HepG2 (cell line): ENCODE results near the gene HES3. TPM values are rescaled to one million over a fixed set of nuclear protein-coding genes. Genes with fewer than 3 reads are reported as not detected.

Source experiments
- AHR ChIP-seq: IDR thresholded peaks from 2 replicates; pipeline ENCODE4 v1.6.1; 2018; ENCODE audit warnings: missing genetic modification reagents, missing compliant biosample characterization
- ARHGAP35 ChIP-seq: sonication (generic); formaldehyde crosslinking; IDR thresholded peaks from 2 replicates; pipeline ENCODE4 v1.9.0; 2022; ENCODE audit warnings: mild to moderate bottlenecking, inconsistent platforms, moderate library complexity, missing genetic modification reagents, borderline replicate concordance
- ATF7-NPFF ChIP-seq: sonication (generic); formaldehyde crosslinking; IDR thresholded peaks from 2 replicates; pipeline ENCODE4 v1.8.1; 2023; ENCODE audit warnings: mild to moderate bottlenecking, low read depth, missing genetic modification reagents, moderate library complexity
- CBX5 ChIP-seq: sonication (generic); formaldehyde crosslinking; IDR thresholded peaks from 2 replicates; pipeline ENCODE4 v1.4.0; 2020; ENCODE audit warnings: missing genetic modification reagents, borderline replicate concordance
- ELF4 ChIP-seq: sonication (generic); formaldehyde crosslinking; IDR thresholded peaks from 2 replicates; pipeline ENCODE4 v1.5.0; 2020; ENCODE audit warnings: missing genetic modification reagents, mild to moderate bottlenecking, moderate library complexity, borderline replicate concordance
- HNRNPK ChIP-seq: fragments of 200-400 bp; formaldehyde crosslinking; IDR thresholded peaks from 2 replicates; pipeline ENCODE4 v1.6.1; 2018; ENCODE audit warnings: low read length, low read depth, moderate library complexity, mild to moderate bottlenecking; ENCODE audit not compliant: poor library complexity, severe bottlenecking
- IRX3 ChIP-seq: sonication (generic); formaldehyde crosslinking; IDR thresholded peaks from 2 replicates; pipeline ENCODE4 v1.8.1; 2023; ENCODE audit warnings: mild to moderate bottlenecking, low read depth, missing genetic modification reagents, borderline replicate concordance
- MAFK ChIP-seq, 2 experiments: IDR thresholded peaks in 1 of 2; conservative IDR thresholded peaks in 1 of 2; 2 replicates each; pipeline ENCODE4 v1.6.1; 2011; ENCODE audit warnings: improper control_type of control experiment in 2 of 2, low read length in 2 of 2
- MTF2 ChIP-seq: sonication (generic); formaldehyde crosslinking; IDR thresholded peaks from 2 replicates; pipeline ENCODE4 v1.5.0; 2020; ENCODE audit warnings: missing genetic modification reagents, borderline replicate concordance
- MYNN ChIP-seq: sonication (generic); formaldehyde crosslinking; IDR thresholded peaks from 2 replicates; pipeline ENCODE4 v1.4.0; 2020; ENCODE audit warnings: mild to moderate bottlenecking, low read depth, missing genetic modification reagents
- NCOR1 ChIP-seq: fragments of 200-600 bp; sonication (generic); IDR thresholded peaks from 2 replicates; pipeline ENCODE4 v1.7.0; 2017; ENCODE audit warnings: antibody characterized with exemption, low read length, borderline replicate concordance
- POLR2AphosphoS2 ChIP-seq: IDR thresholded peaks from 2 replicates; pipeline ENCODE4 v1.6.1; 2011; ENCODE audit warnings: low read depth, low read length, improper control_type of control experiment
- POLR2G ChIP-seq: fragments of 200-400 bp; formaldehyde crosslinking; IDR thresholded peaks from 2 replicates; pipeline ENCODE4 v1.6.1; 2018; ENCODE audit warnings: mild to moderate bottlenecking, low read depth, low read length, moderate library complexity
- RCOR2 ChIP-seq: IDR thresholded peaks from 2 replicates; pipeline ENCODE4 v1.6.1; 2016; ENCODE audit warnings: missing biosample characterization, missing genetic modification reagents
- RFXAP ChIP-seq: sonication (generic); formaldehyde crosslinking; IDR thresholded peaks from 2 replicates; pipeline ENCODE4 v1.4.0; 2020; ENCODE audit warnings: missing genetic modification reagents, borderline replicate concordance
- RXRA ChIP-seq: sonication (generic); formaldehyde crosslinking; IDR thresholded peaks from 2 replicates; pipeline ENCODE4 v1.5.1; 2020; ENCODE audit warnings: missing genetic modification reagents
- STAT5B ChIP-seq: sonication (generic); formaldehyde crosslinking; IDR thresholded peaks from 2 replicates; pipeline ENCODE4 v1.4.0; 2020; ENCODE audit warnings: missing genetic modification reagents
- TCF7L2 ChIP-seq: IDR thresholded peaks from 2 replicates; pipeline ENCODE4 v1.6.1; 2011; ENCODE audit warnings: mild to moderate bottlenecking, low read depth, low read length, moderate library complexity
- THYN1 ChIP-seq: sonication (generic); formaldehyde crosslinking; IDR thresholded peaks from 2 replicates; pipeline ENCODE4 v1.8.1; 2023; ENCODE audit warnings: low read depth, mild to moderate bottlenecking, moderate library complexity, missing genetic modification reagents, borderline replicate concordance
- ZMYM2 ChIP-seq: sonication (generic); formaldehyde crosslinking; IDR thresholded peaks from 2 replicates; pipeline ENCODE4 v1.8.0; 2022; ENCODE audit warnings: mild to moderate bottlenecking, missing genetic modification reagents
- ZNF10 ChIP-seq: sonication (generic); formaldehyde crosslinking; IDR thresholded peaks from 2 replicates; pipeline ENCODE4 v1.4.0; 2020; ENCODE audit warnings: mild to moderate bottlenecking, low read depth, missing genetic modification reagents, borderline replicate concordance
- ZNF383 ChIP-seq: sonication (generic); formaldehyde crosslinking; IDR thresholded peaks from 2 replicates; pipeline ENCODE4 v1.4.0; 2020; ENCODE audit warnings: missing genetic modification reagents, mild to moderate bottlenecking, borderline replicate concordance
- ZNF546 ChIP-seq: sonication (generic); formaldehyde crosslinking; conservative IDR thresholded peaks from 2 replicates; pipeline ENCODE4 v1.8.1; 2023; ENCODE audit warnings: mild to moderate bottlenecking, missing genetic modification reagents
- ZNF607 ChIP-seq: sonication (generic); formaldehyde crosslinking; IDR thresholded peaks from 2 replicates; pipeline ENCODE4 v1.5.1; 2020; ENCODE audit warnings: missing genetic modification reagents, mild to moderate bottlenecking, borderline replicate concordance
- ZNF816 ChIP-seq: sonication (generic); formaldehyde crosslinking; IDR thresholded peaks from 2 replicates; pipeline ENCODE4 v1.8.0; 2022; ENCODE audit warnings: missing genetic modification reagents, mild to moderate bottlenecking, borderline replicate concordance
- polyA plus RNA-seq, 8 experiments: library from polyadenylated mRNA; depleted of rRNA in 3 of 8; stranded (reverse) in 7 of 8; unstranded in 1 of 8; fragments of >200 nt; fragmentation: Illumina TruSeq in 4 of 8; extraction: Trizol in 4 of 8; gene quantifications; 2 replicates each; pipeline versions ENCODE4 v1.2.1 to v1.2.3, GENCODE V29; 2011 to 2016; ENCODE audit warnings: low read depth in 4 of 8, missing spikeins in 1 of 8, mixed read lengths in 1 of 8; ENCODE audit not compliant: insufficient read depth in 1 of 8
- total RNA-seq, 5 experiments: library from RNA; depleted of rRNA; stranded (reverse); fragments of >200 nt; fragmentation: Illumina TruSeq; extraction: Trizol; gene quantifications; 2 replicates each; pipeline ENCODE4 v1.2.3, GENCODE V29; 2016; ENCODE audit warnings: low read depth in 1 of 5
- TF ChIP-seq, protein P1 (sequence below): sonication (generic); formaldehyde crosslinking; IDR thresholded peaks from 2 replicates; pipeline ENCODE4 v1.4.0; 2020; ENCODE audit warnings: low read depth, missing genetic modification reagents

Gene HES3
- total and polyA plus RNA-seq, 2 of the 13 experiments (the other 11 are each of a cell fraction or from before 2014, with no cell fraction given) = not detected

DNA sequence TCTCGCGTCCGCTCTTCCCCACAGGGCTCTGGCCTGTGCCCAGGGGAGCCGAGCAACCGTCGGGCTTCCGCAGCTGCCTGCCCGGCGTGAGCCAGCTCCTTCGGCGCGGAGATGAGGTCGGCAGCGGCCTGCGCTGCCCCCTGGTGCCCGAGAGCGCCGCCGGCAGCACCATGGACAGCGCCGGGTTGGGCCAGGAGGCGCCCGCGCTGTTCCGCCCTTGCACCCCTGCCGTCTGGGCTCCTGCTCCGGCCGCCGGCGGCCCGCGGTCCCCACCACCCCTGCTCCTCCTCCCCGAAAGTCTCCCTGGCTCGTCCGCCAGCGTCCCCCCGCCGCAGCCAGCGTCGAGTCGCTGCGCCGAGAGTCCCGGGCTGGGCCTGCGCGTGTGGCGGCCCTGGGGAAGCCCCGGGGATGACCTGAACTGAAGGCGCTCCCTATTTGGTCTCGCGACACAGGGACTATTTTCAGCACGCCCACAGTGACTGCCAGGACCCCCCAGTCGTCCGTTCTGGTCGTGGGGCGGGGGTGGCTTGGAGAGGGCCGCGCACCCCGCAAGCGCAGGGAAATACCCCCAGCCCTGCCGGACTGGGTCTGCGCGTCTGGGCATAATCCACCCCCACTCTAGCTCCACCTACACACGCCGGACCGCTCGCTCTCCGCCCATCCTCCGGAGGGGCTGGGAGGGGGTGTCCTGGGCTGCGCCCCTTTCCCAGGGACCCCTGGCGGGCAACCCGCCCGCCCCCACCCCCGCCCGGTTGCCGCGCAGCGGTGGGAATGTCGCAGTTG is 1.3 kb downstream of the HES3 start (continued):
- no peak for TF ChIP-seq ZNF383 (CRISPR knock-in tag)
- TF ChIP-seq AHR (CRISPR knock-in tag) = peak; percentile 99; the same call in 1 of the 2 replicates
- peak; percentile 97 for TF ChIP-seq MYNN (CRISPR knock-in tag)
- TF ChIP-seq MAFK (conservative IDR thresholded peaks at IDR 0.05 in 1 of 2, IDR thresholded peaks at IDR 0.05 in 1 of 2; ENCODE audit: low read length in 2 of 2) = no peak
- TF ChIP-seq ZNF10 (CRISPR knock-in tag) = no peak
- TF ChIP-seq, protein P1, sequence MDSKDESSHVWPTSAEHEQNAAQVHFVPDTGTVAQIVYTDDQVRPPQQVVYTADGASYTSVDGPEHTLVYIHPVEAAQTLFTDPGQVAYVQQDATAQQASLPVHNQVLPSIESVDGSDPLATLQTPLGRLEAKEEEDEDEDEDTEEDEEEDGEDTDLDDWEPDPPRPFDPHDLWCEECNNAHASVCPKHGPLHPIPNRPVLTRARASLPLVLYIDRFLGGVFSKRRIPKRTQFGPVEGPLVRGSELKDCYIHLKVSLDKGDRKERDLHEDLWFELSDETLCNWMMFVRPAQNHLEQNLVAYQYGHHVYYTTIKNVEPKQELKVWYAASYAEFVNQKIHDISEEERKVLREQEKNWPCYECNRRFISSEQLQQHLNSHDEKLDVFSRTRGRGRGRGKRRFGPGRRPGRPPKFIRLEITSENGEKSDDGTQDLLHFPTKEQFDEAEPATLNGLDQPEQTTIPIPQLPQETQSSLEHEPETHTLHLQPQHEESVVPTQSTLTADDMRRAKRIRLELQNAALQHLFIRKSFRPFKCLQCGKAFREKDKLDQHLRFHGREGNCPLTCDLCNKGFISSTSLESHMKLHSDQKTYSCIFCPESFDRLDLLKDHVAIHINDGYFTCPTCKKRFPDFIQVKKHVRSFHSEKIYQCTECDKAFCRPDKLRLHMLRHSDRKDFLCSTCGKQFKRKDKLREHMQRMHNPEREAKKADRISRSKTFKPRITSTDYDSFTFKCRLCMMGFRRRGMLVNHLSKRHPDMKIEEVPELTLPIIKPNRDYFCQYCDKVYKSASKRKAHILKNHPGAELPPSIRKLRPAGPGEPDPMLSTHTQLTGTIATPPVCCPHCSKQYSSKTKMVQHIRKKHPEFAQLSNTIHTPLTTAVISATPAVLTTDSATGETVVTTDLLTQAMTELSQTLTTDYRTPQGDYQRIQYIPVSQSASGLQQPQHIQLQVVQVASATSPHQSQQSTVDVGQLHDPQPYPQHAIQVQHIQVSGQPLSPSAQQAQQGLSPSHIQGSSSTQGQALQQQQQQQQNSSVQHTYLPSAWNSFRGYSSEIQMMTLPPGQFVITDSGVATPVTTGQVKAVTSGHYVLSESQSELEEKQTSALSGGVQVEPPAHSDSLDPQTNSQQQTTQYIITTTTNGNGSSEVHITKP (CRISPR knock-in tag) = peak; percentile 87
- TF ChIP-seq RXRA (CRISPR knock-in tag) = peak; percentile 81
- TF ChIP-seq RFXAP (CRISPR knock-in tag) = peak; percentile 96
- peak; percentile 99 for TF ChIP-seq HNRNPK
- TF ChIP-seq NCOR1 = no peak
- TF ChIP-seq ELF4 = no peak
- no peak for TF ChIP-seq POLR2G
- TF ChIP-seq RCOR2 (CRISPR knock-in tag) = 0 out of 2 replicates have a peak, but pooled peaks have one; percentile 23
- TF ChIP-seq POLR2AphosphoS2 = no peak
- peak; percentile 81; the same call in 1 of the 2 replicates for TF ChIP-seq ZNF816 (CRISPR knock-in tag)
- TF ChIP-seq ZMYM2 (CRISPR knock-in tag) = no peak
- peak; percentile 100 for TF ChIP-seq ATF7-NPFF (CRISPR knock-in tag)
- TF ChIP-seq TCF7L2 = no peak
- peak; percentile 98 for TF ChIP-seq STAT5B (CRISPR knock-in tag)
- peak; percentile 98 for TF ChIP-seq IRX3
- peak; percentile 99 for TF ChIP-seq ZNF607
- peak; percentile 98 for TF ChIP-seq ARHGAP35 (CRISPR knock-in tag)
- TF ChIP-seq MTF2 (CRISPR knock-in tag) = peak; percentile 100
- peak; percentile 99 for TF ChIP-seq ZNF546 (CRISPR knock-in tag)
- peak; percentile 93; the same call in 1 of the 2 replicates for TF ChIP-seq CBX5 (CRISPR knock-in tag)
- TF ChIP-seq THYN1 (CRISPR knock-in tag) = 0 out of 2 replicates have a peak, but pooled peaks have one; percentile 44
